Muscle of arm (tissue), 12 donors: ENCODE measurements around the gene TRIM38. TPM values are rescaled to one million over a fixed set of nuclear protein-coding genes. Genes with fewer than 3 reads are reported as not detected.
"Not testable (repeated sequence)": the region's sequence is repeated elsewhere in the genome, so short reads cannot be mapped to it uniquely, and the experiment has no call there.

Experiments
- DNase-seq: peaks from one replicate; pipeline ENCODE4 v3.0.0-alpha.2; 2013
- polyA plus RNA-seq, 12 donors: library from polyadenylated mRNA; unstranded; fragments of 120-200 nt; gene quantifications; one replicate each; pipeline ENCODE4 v1.2.1, GENCODE V29; 2013; ENCODE audit not compliant: insufficient read length in 12 of 12

The TRIM38 gene
- polyA plus RNA-seq, 12 donors, result 5.0 to 12.6 (median 6.9) TPM; not detected in 1

DNA sequence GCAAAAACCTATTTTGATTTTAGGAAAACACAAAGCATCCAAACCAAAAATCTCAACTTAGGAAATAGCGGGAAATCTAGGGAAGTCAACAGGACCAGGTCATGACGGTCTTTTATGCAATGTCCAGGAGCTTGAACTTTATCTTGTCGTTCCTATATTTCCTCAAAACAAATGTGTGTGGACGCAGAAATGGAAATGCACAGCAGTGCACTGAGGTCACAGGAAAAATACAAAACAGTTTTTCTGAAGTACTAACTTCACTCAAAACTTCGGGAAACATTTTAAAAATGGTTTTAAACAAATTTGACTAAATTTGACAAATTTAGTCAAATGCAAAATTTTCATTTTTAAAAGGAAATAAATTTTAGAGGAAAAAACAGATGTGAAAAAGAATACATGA lies 26.6 kb upstream of the TRIM38 start:
- no peak for DNase-seq

DNA sequence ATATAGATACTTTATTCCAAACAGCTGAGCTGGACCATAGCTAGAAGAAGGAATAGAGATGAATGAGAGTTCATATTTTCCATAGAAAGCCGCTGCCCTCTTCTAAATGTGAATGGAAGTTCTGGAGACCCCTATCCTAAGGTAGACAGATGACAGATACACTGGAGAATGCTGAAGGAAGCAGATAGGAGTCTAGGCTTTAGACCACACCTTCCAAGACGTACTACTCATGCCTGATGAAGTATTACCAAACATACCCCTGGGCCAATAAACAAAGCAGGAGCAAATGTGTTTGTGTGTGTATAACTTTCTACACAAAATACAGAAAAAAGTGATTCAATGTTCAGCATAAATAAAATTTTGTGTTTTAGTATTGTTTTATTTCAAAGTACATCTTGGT lies 23.0 kb upstream of the TRIM38 start:
- no peak for DNase-seq

DNA sequence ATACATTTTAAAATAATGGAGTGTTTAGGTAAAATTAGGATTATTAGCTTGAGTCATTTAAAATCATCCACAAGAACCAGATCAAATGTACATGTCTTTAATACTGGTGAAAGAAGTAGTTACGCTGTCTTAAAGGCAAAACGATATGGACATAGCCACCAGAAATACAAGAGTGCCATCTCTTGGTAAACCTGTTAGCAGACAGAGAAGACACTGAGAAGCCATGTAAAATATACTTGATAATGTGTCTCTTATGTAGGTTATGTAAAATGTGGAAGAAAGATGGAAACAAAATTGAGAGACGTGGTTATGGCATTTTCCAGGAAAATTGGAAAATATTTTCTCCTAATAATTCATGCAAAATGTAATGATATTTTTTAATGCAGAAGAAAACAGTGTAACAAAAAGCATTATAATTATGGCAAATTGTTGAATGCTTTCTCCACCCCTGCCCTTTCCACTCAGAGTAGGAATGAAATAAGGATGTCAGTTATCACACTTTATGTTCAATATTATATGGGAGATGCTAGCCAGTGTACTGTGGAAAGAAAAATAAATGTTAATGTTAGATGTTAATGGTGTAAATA lies 19.9 kb upstream of the TRIM38 start:
- DNase-seq, result peak; percentile 35

DNA sequence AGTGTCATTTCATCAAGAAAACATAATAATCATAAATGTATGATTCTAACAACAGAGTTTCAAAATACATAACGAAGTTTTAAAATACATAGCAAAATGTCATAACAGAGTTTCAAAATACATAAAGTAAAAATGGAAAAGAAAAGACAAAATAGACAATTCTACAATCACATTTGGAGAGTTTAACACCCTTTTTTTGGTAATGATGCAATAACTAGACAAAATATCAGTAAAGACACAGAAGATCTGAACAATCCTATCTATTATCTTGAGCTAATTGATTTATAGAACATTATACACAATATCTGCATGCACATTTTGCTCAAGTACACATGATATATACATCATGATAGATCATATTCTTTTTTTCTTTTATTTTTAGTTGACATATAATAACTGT lies 18.7 kb upstream of the TRIM38 start:
- no peak for DNase-seq

DNA sequence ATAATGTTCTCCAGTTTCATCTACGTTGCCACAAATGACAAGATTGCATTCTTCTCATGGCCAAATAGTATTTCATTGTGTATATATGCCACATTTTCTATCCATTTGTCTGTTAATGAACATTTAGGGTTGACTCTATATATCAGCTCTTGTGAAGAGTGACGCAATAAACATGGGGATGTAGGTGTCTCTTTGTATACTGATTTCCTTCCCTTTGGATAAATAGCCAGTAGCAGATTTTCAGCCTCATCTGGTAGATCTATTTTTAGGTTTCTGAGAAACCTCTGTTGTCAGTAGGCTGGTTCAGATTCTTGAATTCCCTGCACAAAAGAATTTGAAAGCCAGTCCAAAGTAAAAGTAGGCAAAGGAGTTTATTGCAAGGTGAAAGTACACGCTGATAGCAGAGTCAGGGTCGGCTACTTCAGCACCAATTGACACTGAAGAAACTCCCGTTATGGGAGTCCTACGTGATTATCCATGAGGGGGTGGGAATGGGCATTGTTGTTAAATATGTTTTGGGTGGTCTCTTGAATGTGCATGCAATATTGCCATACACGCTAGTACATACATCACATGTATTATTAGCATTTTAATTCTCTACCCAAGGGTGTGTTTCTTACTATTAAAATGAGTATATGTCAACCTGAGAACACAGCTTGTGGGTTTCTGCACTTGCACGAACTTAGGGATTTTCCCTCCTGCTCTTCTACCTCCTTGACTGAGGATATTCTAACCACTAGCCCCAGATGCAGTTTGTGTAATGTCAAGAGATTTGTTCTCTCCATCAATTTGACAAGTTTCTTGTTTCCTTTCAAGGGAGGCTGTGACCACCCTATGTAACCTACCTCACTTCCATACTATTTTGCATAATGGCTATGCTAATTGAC lies 17.7 kb upstream of the TRIM38 start:
- no peak for DNase-seq

DNA sequence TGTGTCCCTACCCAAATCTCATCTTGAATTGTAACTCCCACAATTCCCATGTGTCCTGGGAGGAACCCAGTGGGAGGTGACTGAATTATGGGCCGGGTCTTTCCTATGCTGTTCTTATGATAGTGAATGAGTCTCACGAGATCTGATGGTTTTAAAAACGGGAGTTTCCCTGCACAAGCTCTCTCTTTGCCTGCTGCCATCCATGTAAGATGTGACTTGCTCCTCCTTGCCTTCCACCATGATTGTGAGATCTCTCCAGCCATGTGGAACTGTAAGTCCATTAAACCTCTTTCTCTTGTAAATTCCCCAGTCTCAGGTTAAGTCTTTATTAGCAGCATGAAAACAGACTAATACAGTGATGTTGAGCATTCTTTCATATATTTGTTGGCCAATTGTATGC lies 16.9 kb upstream of the TRIM38 start:
- not testable (repeated sequence) for DNase-seq

DNA sequence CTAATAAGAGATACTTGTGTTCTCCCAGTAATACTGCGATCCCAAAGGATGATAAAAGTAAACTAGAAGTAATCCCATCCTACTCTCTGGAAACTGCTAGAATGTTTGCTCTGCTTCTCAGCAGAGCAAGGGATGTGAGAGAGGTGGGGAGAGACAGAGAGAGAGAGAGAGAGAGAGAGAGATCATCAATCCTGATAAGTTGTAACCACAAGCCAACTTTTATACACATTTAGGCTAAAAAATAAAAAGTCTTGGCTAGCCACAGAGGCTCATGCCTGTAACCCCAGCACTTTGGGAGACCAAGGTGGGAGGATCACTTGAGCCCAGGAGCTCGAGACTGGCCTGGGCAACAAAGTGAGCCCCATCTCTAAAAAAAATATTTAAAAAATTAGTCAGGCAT lies 16.0 kb upstream of the TRIM38 start:
- no peak for DNase-seq

DNA sequence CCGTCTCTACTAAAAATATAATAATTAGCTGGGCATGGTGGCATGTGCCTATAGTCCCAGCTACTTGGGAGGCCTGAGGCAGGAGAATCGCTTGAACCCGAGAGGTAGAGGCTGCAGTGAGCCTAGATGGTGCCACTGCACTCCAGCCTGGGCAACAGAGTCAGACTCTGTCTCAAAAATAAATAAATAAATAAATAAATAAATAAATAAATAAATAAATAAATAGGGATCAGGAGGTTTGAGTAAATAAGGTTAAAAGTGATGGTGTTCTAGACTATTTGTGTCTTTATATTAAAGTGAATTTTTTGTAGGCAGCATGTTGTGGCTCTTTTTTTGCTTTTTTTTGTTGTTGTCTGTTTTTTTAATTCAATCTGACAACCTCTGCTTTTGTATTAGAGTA lies 15.1 kb upstream of the TRIM38 start:
- DNase-seq, result not testable (repeated sequence)

DNA sequence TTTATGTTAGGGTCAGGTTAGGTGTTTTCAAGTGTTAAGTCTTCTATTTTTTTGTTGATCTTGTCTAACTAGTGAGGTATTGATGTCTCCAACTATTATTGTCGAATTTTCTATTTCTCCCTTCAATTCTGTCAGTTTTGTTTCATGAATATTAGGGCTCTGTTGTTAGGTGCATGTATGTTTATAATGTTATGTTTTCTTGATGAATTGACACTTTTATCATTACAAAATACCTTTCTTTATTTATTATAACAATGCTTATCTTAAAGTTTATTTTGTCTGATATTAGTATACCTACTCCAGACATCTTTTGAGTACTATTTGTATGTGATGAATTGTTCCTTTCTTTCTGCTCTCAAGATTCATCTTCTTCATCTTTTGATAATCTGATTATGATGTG lies 12.9 kb upstream of the TRIM38 start:
- no peak for DNase-seq

DNA sequence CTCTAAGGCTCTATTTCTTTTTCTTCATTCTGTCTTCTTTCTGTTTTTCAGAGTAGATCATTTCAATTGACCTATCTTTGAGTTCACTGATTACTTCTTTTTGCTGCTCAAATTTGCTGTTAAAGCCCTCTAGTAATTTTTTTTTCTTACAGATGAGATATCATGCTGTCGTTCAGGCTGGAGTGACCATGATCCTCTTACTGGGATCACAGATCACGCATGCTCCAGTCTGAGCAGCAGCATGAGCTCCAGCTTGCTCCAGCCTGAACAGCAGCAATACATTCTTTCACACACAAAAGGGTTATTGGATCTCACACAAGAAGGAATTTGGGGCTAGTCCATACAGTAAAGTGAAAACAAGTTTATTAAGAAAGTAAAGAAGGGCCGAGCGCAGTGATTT lies 12.3 kb upstream of the TRIM38 start:
- DNase-seq, result no peak

DNA sequence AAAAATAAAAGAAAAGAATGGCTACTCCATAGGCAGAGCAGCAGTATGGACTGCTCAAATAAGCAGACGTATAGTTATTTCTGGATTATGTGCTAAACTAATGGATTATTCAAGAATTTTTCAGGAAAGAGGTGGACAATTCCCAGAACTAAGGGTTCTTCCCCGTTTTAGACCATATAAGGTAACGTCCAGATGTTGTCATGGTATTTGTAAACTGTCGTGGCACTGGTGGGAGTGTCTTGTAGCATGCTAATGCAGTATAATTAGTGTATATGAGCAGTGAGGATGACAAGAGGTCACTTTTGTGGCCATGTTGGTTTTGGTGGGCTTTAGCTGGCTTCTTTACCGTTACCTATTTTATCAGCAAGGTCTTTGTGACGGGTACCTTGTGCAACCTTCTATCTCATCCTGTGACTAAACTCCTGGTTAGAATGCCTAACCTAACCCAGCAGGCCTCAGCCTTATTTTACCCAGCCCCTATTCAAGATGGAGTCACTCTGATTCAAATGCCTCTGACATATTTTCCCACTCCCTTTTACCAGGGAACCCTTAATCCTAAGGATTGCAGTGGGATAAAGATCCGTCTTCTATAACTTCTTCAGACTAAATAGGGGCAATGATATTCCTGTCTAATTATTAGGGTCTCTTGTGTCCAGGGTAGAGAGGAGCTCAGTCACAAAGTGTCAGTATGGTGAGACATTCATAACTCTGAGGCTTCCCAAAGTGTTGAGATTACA lies 11.1 kb upstream of the TRIM38 start:
- no peak for DNase-seq

DNA sequence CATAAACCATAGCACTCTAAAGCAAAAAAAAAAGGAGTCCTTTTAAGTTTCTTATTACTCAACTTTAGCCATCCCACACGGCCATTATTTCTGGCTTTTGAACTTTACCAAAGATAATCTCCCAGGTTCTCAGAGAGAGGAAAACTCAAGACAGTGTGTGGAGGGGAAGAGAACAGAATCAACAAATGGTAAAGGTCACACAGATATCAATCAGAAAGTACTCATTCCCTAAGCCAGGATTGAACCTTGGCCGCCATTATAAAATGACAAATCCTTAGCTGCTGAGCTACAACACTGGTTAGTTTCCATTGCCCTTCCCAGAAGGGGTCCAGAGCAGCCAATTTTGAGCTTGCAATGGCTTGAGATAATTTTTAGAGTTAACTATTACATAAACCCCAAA lies 10.1 kb upstream of the TRIM38 start:
- no peak for DNase-seq

DNA sequence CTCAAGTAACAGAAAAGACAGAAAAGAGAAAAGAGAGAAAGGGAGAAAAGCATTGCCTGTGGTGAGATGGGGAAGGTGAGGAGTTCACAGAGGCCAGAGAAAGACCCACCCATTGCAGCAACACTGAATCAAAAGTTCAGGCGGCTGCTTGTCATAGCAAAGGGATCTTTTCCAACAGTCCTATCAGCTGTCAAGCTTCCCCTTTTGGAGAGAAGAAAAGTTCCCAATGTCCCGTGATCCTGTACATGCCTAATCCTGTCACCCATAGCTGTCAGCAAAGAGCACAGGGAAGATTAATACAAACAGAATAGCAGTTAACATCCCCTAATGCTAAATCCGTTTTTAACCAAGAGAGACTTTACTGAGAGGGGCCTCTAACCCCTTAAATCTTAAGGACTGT lies 8.9 kb upstream of the TRIM38 start:
- no peak for DNase-seq

DNA sequence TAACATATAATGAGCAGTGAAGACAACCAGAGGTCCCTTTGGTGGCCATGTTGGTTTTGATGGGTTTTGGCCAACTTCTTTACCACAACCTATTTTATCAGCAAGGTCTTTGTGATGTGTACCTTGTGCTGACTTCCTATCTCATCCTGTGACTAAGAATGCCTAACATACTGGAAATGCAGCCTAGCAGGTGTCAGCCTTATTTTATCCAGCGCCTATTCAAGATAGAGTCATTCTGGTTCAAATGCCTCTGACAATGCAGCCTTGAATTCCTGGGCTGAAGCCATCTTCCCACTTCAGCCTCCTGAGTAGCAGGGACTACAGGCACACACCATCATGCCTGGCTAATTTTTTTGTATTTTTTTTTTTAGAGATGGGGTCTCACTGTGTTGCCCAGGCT lies 7.8 kb upstream of the TRIM38 start:
- no peak for DNase-seq

DNA sequence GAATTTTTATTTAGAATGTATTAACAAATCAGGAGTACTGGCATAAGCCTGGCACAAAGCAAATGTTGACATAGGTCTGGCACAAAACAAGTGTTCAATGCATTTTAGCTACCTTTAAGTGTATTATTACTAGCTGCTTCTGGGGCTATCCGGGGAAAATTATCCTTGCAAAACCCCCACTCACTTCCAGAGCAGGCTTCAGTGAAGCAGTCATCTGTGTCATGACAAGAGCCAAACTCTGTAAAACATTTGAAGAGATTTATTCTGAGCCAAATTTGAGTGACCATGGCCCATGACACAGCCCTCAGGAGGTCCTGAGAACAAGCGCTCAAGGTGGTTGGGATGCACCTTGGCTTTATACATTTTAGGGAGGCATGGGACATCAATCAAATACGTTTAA lies 6.4 kb upstream of the TRIM38 start:
- DNase-seq, result no peak

DNA sequence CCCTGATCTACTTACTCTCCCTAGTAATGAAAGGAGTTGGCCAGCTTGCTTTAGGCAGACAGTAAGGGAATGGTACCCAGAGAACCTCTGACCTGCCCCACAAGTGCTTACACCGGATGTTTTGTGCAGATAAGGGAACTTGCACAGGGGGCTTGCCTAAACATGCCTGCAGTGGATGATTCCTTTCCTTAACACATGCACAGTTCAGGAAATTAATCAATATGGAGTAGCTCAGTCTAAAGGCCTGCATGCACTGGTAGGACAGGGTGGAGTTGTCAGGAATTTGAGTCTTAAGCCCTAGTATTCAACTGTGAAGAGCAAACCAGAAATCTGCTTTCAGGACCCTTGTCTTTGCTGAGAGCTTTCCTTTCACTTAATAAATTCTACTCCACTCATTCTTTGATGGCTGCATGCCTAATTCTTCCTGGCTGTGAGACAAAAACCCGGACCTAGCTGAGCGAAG lies 3.9 kb upstream of the TRIM38 start:
- DNase-seq, result peak; percentile 14

DNA sequence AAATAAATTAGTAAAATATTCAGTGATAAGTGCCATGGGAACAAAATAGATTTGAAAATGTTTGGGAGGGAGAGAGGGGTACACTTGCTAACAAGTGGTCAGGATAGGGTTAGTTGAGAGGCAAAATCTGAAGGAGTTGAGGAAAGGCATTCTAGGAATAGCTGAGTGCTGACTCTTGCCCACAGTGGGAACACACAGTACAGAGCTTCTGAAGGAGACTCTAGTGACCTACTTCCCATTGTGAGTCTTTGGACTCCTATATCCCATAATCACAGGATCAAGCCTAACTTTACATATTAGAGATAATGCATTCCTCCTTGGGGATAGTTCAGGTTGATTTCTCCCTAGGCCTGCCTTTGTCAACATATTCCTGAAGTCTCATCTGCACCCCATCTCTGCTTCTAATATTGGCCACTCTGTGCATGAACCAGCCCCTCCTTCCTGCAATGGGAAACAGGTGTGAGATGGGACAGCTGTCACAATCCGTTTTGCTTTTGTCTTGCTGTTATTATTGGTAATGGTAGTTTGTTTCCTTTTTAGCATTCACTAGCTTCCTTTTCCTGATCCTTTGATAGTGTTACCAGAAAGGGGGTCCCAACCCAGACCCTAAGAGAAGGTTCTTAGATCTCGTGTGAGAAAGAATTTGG lies 2.6 kb upstream of the TRIM38 start:
- no peak for DNase-seq

DNA sequence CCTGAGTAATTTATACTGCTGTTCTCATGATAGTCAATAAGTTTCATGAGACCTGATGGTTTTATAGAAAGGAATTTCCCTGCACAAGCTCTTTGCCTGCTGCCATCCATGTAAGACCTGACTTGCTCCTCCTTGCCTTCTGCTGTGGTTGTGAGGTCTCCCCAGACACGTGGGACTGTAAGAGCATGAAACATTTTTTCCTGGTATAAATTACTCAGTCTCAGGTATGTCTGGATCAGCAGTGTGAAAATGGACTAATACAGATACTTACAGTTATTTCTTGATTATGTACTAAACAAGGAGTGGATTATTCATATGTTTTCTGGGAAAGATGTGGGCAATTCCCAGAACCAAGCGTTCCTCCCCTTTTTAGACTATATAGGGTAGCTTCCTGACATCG lies 1.9 kb upstream of the TRIM38 start:
- no peak for DNase-seq

DNA sequence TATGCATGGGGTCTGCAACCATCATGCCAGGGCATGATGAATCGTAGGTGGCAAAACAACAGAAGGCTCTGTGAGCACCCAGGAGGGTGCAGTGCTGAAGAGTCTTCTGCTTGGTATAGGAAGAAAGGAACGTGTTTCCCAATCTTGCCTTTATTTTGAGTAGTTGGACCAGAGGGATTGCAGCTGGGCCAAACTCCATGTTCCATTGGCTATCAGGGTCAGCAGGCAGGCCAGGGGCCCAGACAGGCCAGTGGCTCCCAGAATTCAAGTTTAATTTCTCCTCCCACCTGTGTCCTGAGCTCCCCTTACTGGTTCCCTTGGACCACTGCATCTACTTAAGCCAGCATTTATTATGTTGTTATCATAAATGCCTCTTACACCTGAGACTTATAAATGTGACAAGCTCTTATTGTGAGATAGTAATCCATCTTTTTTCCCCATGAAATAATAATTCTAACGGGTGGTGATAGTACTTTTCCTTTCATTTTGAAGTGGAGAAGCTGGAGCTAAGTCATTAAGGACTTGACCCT lies 918 bp upstream of the TRIM38 start:
- DNase-seq, result no peak

DNA sequence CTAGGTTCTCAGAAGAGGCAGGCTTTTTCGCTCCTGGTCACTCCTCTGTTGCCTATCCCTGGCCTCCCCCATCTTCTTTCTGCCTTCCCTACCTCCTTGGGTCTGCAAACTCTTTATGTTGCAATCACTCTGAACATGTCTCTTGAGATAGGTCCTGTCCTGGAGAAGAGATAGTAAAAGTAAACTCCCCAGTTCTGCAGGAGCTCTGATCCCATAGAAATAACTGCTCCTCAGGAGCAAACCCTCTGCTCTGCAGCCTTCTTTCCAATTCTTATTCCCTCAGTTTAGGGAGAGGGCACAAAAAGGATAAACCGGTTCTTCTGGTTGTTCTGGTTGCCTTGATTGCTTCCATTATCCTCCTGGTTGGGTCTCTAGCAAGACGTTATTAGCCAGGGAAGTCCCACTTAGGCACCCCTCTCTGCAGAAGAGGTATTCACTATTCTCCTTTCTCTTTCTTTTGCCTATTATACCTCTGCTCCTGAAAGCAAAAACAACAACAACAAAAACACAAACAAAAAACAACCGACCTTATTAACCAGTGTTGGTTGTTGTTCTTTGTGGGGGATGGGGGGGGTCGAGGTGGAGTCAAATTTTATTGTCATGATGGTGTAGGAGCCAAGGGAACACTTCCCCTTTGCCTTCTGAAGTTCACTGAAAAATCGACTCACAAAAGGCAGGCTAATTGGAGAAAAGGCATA lies 973 bp downstream of the TRIM38 start:
- DNase-seq, result peak; percentile 15

DNA sequence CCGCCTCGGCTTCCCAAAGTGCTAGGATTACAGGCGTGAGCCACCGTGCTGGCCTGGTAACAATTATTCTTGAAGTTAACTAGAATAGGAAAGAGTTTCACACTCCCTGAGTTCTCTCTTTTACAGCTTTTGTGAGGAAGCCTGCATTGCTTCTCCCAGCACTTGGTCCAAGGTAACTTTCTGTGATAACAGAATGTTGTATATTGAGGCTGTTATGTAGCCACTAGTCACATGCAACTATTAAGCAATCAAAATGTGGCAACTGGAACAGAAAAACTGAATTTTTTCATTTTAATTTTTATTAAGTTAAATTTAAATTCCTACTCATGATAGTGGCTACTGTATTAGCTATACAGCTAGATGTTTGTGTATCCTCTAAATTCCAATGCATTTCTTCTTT lies 2.5 kb downstream of the TRIM38 start:
- DNase-seq, result no peak
